RWPE1 (cell line): Measurements from ENCODE around the gene KLF6.

ENCODE experiments used
- CTCF ChIA-PET: fragments of 350-600 bp; sonication (Branson Sonifier 250); formaldehyde crosslinking; extraction: SDS; loops from one replicate; lab custom pipeline; 2021; lab: Yijun Ruan, JAX
- POLR2A ChIA-PET: fragments of 400-600 bp; formaldehyde crosslinking; extraction: SDS; loops from one replicate; lab custom pipeline; 2020; ENCODE audit warnings: antibody characterized with exemption; ENCODE audit not compliant: low non-redundant PET; lab: Yijun Ruan, JAX
- DNase-seq: peaks from one replicate; pipeline ENCODE4 v3.0.0; 2012; ENCODE audit warnings: low spot score
- H3K27ac ChIP-seq: fragments of 450-650 bp; 2 replicates; pipeline ENCODE4 v1.5.1; 2017
- CTCF ChIP-seq: fragments of 450-650 bp; conservative IDR thresholded peaks from 2 replicates; pipeline ENCODE4 v1.5.1; 2017; ENCODE audit warnings: low read depth, mild to moderate bottlenecking

KLF6 gene

GRCh38 chr10:3782146-3782450 lies 2.9 kb downstream of the KLF6 start:
- CTCF ChIA-PET: interaction anchor here (0.6 to 1.3 kb wide), 4 partner anchors 93 to 985 kb away, joined by 3 to 4 read pairs (median 3); no protein-coding TSS in a partner anchor
- H3K27ac ChIP-seq: peak overlapping the region; percentile 99
- POLR2A ChIA-PET: interaction anchor here (1.1 kb wide), 1 partner anchor 28 kb away, joined by 5 read pairs; no protein-coding TSS in a partner anchor
- no peak for DNase-seq
- TF ChIP-seq CTCF: no peak

GRCh38 chr10:3781468-3782145 lies 3.4 kb downstream of the KLF6 start:
- TF ChIP-seq CTCF: peak; percentile 77
- ChIA-PET CTCF (interaction anchor here (0.6 to 1.3 kb wide), 4 partner anchors 93 to 985 kb away, joined by 3 to 4 read pairs (median 3); no protein-coding TSS in a partner anchor), POLR2A (interaction anchor here (0.6 to 1.1 kb wide), 2 partner anchors 28 to 91 kb away, joined by 3 to 5 read pairs; no protein-coding TSS in a partner anchor)
- peak overlapping the region; percentile 99 for H3K27ac ChIP-seq
- no peak for DNase-seq

GRCh38 chr10:3780771-3781467 lies 4.1 kb downstream of the KLF6 start:
- ChIA-PET CTCF (no interaction called here), POLR2A (interaction anchor here (0.6 to 1.1 kb wide), 3 partner anchors 29 to 583 kb away, joined by 3 to 5 read pairs (median 3); no protein-coding TSS in a partner anchor)
- TF ChIP-seq CTCF: no peak
- peak overlapping the region; percentile 99 for H3K27ac ChIP-seq
- no peak for DNase-seq

- POLR2A ChIA-PET: interaction anchor here (0.9 kb wide), 1 partner anchor 583 kb away, joined by 3 read pairs; no protein-coding TSS in a partner anchor
- TF ChIP-seq CTCF: no peak
- no peak for DNase-seq
- H3K27ac ChIP-seq: peak overlapping the region; percentile 99
- CTCF ChIA-PET: no interaction called here
Measured at GRCh38 chr10:3780021-3780770, 4.8 kb downstream of the KLF6 start.

- POLR2A ChIA-PET: no interaction called here
- TF ChIP-seq CTCF: no peak
- CTCF ChIA-PET: interaction anchor here (0.5 kb wide), 1 partner anchor 151 kb away, joined by 3 read pairs; no protein-coding TSS in a partner anchor
- peak overlapping the region; percentile 99 for H3K27ac ChIP-seq
- no peak for DNase-seq
Measured at GRCh38 chr10:3779158-3779741, 5.8 kb downstream of the KLF6 start.
